K562 (cell line): ENCODE data around the gene CAMK2B. TPM values are rescaled to one million over a fixed set of nuclear protein-coding genes. Genes with fewer than 3 reads are reported as not detected.

Experiments used
- ATAC-seq: fragments of 200-7000 bp; cut with Tn5 transposase; 3 replicates; pipeline ENCODE4 v1.9.1; 2020; ENCODE audit warnings: moderate library complexity
- BruUV-seq: library from RNA; stranded (reverse); fragments of 400-500 nt; replicated peaks from 2 replicates; lab custom pipeline; 2021; lab: Mats Ljungman, UMichigan
- CTCF ChIA-PET: fragments of 300-600 bp; formaldehyde crosslinking; extraction: SDS; loops from one replicate; lab custom pipeline; 2021; ENCODE audit warnings: low intra/inter-chr PET ratio; lab: Yijun Ruan, JAX
- POLR2A ChIA-PET: fragments of 300-600, 350-650 bp; sonication (Branson Sonifier 250); formaldehyde crosslinking; extraction: SDS; loops from one replicate; lab custom pipeline; 2021; ENCODE audit warnings: antibody characterized with exemption, inconsistent platforms; lab: Yijun Ruan, JAX
- DNase-seq, 4 experiments: peaks; one replicate each; pipeline versions ENCODE4 v3.0.0 to v3.0.0-alpha.2; 2011 to 2018; ENCODE audit warnings: low spot score in 3 of 4, mixed read lengths in 3 of 4; ENCODE audit errors: extremely low read depth in 1 of 4
- FAIRE-seq: peaks from 2 replicates; lab custom pipeline; 2011; peaks lifted over from hg19 to GRCh38; lab: Jason Lieb, UNC
- H2AFZ ChIP-seq: 2 replicates; pipeline ENCODE4 v1.6.0; 2011; ENCODE audit warnings: low read depth, low read length, control low read depth, inconsistent platforms
- H3K27ac ChIP-seq: fragments of 200-600 bp; 3 replicates; pipeline ENCODE4 v1.8.0; 2011; ENCODE audit warnings: low read depth, mild to moderate bottlenecking, control low read depth, inconsistent platforms, low read length, moderate library complexity, mixed read lengths; ENCODE audit errors: extremely low read depth
- H3K27me3 ChIP-seq, 2 experiments: fragments of 300-600 bp in 1 of 2; 2 replicates in 1 of 2; 3 replicates in 1 of 2; pipeline versions ENCODE4 v1.6.0 to v1.8.0; 2011; ENCODE audit warnings: inconsistent platforms in 2 of 2, low read length in 2 of 2, mild to moderate bottlenecking in 1 of 2, mixed read lengths in 1 of 2, moderate library complexity in 1 of 2; ENCODE audit not compliant: control insufficient read depth in 2 of 2, insufficient read depth in 2 of 2
- H3K36me3 ChIP-seq: fragments of 300-600 bp; 3 replicates; pipeline ENCODE4 v1.8.0; 2011; ENCODE audit warnings: mild to moderate bottlenecking, low read length, inconsistent platforms; ENCODE audit not compliant: control insufficient read depth, insufficient read depth
- H3K4me1 ChIP-seq, 2 experiments: fragments of 200-600 bp in 1 of 2; replicated peaks in 1 of 2; 2 replicates in 1 of 2; 3 replicates in 1 of 2; pipeline versions ENCODE4 v1.5.1 to v1.8.0; 2011; ENCODE audit warnings: inconsistent platforms in 2 of 2, low read length in 2 of 2, mild to moderate bottlenecking in 1 of 2, mixed read lengths in 1 of 2, moderate library complexity in 1 of 2; ENCODE audit not compliant: control insufficient read depth in 2 of 2, insufficient read depth in 2 of 2
- H3K4me2 ChIP-seq: 2 replicates; pipeline ENCODE4 v1.6.1; 2011; ENCODE audit warnings: low read length, control low read depth, inconsistent platforms, mixed read lengths; ENCODE audit not compliant: insufficient read depth
- H3K4me3 ChIP-seq: fragments of 200-600 bp; sonication (generic), shearing (Covaris generic); 2 replicates; pipeline ENCODE4 v1.5.1; 2016; ENCODE audit warnings: control low read depth, inconsistent platforms
- H3K79me2 ChIP-seq: fragments of 200-600 bp; 3 replicates; pipeline ENCODE4 v1.8.0; 2011; ENCODE audit warnings: low read length, inconsistent platforms; ENCODE audit not compliant: control insufficient read depth, insufficient read depth
- H3K9ac ChIP-seq, 2 experiments: 2 replicates each; pipeline versions ENCODE4 v1.6.0 to v1.6.1; 2011; ENCODE audit warnings: low read depth in 2 of 2, low read length in 2 of 2, control low read depth in 1 of 2, inconsistent platforms in 1 of 2, mild to moderate bottlenecking in 1 of 2, mixed read lengths in 1 of 2; ENCODE audit not compliant: insufficient read depth in 1 of 2
- H3K9me1 ChIP-seq: one replicate; pipeline ENCODE4 v1.6.0; 2011; ENCODE audit warnings: inconsistent platforms, mild to moderate bottlenecking, low read length, moderate library complexity; ENCODE audit not compliant: control insufficient read depth, insufficient read depth
- H3K9me3 ChIP-seq: replicated peaks from 2 replicates; pipeline ENCODE4 v1.5.1; 2011; ENCODE audit warnings: low read depth, low read length, inconsistent platforms; ENCODE audit not compliant: control insufficient read depth, insufficient read depth
- H4K20me1 ChIP-seq: replicated peaks from 2 replicates; pipeline ENCODE4 v1.6.1; 2011; ENCODE audit warnings: low read length, inconsistent platforms, mixed read lengths; ENCODE audit not compliant: control insufficient read depth, insufficient read depth
- KLF6 ChIP-seq: fragments of 250-450 bp; sonication (Bioruptor Pico); IDR thresholded peaks from 2 replicates; pipeline ENCODE4 v1.4.0; 2020; ENCODE audit warnings: mild to moderate bottlenecking, moderate library complexity, borderline replicate concordance
- REST ChIP-seq, 2 experiments: fragments of 450-650 bp; formaldehyde crosslinking in 1 of 2; IDR thresholded peaks; 2 replicates each; pipeline versions ENCODE4 v1.4.0 to v1.6.1; 2014 to 2020; ENCODE audit warnings: mild to moderate bottlenecking in 2 of 2, borderline replicate concordance in 1 of 2, low read depth in 1 of 2
- TGIF2 ChIP-seq: sonication (generic); formaldehyde crosslinking; IDR thresholded peaks from 2 replicates; pipeline ENCODE4 v1.8.1; 2022; ENCODE audit warnings: mild to moderate bottlenecking, missing genetic modification reagents, moderate library complexity
- UBTF ChIP-seq, 2 experiments: IDR thresholded peaks; 2 replicates each; pipeline ENCODE4 v1.6.1; 2012; ENCODE audit warnings: improper control_type of control experiment in 2 of 2, low read depth in 2 of 2, low read length in 2 of 2, borderline replicate concordance in 1 of 2
- WGBS: fragments of 100-300 bp; shearing (Covaris generic); methylation state at CpG from one replicate; pipeline ENCODE4 v1.1.6; 2016; ENCODE audit warnings: low coverage, mixed read lengths; ENCODE audit not compliant: insufficient coverage; ENCODE audit errors: missing lambda C conversion rate; 5-methylcytosine and 5-hydroxymethylcytosine counted together
- in situ Hi-C: fragments of 300-500 bp; cut with MboI; formaldehyde crosslinking; loops from 4 replicates; pipeline ENCODE4 v1.15.0; 2018; ENCODE audit warnings: inconsistent platforms, mixed read lengths
- intact Hi-C: fragments of 100-400 bp; cut with micrococcal nuclease; formaldehyde crosslinking; loops from 2 replicates; pipeline ENCODE4 v1.14.2; 2022
- polyA plus RNA-seq, 8 experiments: library from polyadenylated mRNA; depleted of rRNA in 4 of 8; stranded (reverse) in 5 of 8; unstranded in 3 of 8; fragments of >200 nt; fragmentation: Nextera tagmentation in 2 of 8; fragmentation: Illumina TruSeq in 1 of 8; extraction: Ambion mirVana in 2 of 8; extraction: Trizol in 1 of 8; gene quantifications; 2 replicates each; pipeline versions ENCODE4 v1.2.1 to v1.2.3, GENCODE V29; 2011 to 2014; ENCODE audit warnings: inconsistent platforms in 1 of 8, missing spikeins in 1 of 8
- total RNA-seq, 7 experiments: library from RNA; depleted of rRNA in 6 of 7; stranded (reverse); fragments of >200 nt in 6 of 7; fragmentation: Illumina TruSeq in 2 of 7; extraction: Trizol in 2 of 7; gene quantifications; 2 replicates each; pipeline versions ENCODE4 v1.2.1 to v1.2.3, GENCODE V29; 2011 to 2021; ENCODE audit warnings: low replicate concordance in 1 of 7

CAMK2B gene
- total and polyA plus RNA-seq, 9 of the 15 experiments (the other 6 are each of a cell fraction or from before 2014, with no cell fraction given) = 0.04 to 0.09 (median 0.05) TPM; not detected in 4

DNA sequence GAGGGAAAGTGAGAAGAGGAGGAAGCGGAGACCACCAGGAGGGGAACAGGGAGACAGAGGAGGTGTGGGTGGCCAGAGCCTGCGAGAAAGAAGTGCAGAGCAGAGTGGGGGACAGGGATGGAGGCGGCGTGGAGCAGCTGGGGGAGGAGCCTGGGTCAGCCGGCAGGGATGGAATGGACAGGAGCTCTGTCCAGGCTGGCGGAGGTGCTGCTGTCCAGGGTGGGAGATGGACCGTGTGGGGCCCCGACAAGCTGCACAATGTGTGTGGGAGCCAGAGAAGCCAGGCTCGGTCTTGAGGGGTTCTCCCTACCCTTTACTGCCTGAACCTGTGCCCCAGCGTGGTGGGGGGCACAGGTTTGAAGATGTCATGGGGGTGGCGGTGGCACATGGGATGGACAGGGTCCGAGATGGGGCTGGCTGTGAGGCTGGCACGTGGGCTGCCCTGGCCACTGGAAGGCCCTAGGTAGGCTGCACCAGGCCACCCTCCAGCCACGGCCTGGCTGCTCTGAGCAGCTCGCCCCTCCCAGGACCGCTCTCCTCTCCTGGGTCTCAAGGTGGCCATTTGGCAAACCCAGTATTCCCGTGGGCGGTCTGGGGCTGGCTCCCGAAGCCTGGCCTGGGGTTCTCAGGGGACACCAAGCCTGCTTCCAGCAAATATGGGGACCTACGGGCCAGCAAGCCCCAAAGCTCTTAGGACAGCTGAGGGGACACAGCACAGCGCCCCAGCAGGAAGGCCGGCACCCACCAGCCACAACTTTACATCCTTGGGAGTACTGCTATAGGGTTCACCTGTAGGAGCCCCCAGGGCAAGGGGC, 92.3 kb downstream of the CAMK2B start:
- peaks cover 28 to 96% of the 10 kb centered on the region in 2 experiments; a peak in 4 of 5 replicates for H3K27me3 ChIP-seq
- FAIRE-seq = no peak
- no peak overlapping the region for H3K4me3 ChIP-seq
- peak; percentile 15; the same call in 2 of the 3 replicates for ATAC-seq
- H3K36me3 ChIP-seq = no peaks in the 10 kb centered on the region
- no peaks in the 10 kb centered on the region for H3K9me3 ChIP-seq
- ChIA-PET CTCF (no interaction called here), POLR2A (interaction anchor here (0.6 kb wide), 1 partner anchor 9 kb away, joined by 3 read pairs; no protein-coding TSS in a partner anchor)
- H3K4me1 ChIP-seq = peaks cover 0 to 51% of the 10 kb centered on the region in 2 experiments; a peak in 2 of 5 replicates
- BruUV-seq = no TSS peak
- 1% methylated on average over 22 of the region's 22 CpGs for WGBS
- no peaks in the 10 kb centered on the region for H3K79me2 ChIP-seq
- no peak for DNase-seq
- in situ Hi-C loops = no loop called here
- H3K9ac ChIP-seq = peak overlapping the region in 1 of 2 experiments; percentile 58; a peak in 1 of 4 replicates
- peaks cover 9% of the 10 kb centered on the region; the same call in 1 of the 2 replicates for H4K20me1 ChIP-seq
- no peak overlapping the region for H3K27ac ChIP-seq
- H2AFZ ChIP-seq = no peak overlapping the region
- no peaks in the 10 kb centered on the region for H3K9me1 ChIP-seq
- intact Hi-C loops = no loop called here
- no peak overlapping the region for H3K4me2 ChIP-seq
- TF ChIP-seq UBTF (IDR thresholded peaks at IDR 0.05; ENCODE audit: borderline replicate concordance in 1 of 2, low read depth in 2 of 2, low read length in 2 of 2) (peak in 1 of 2 experiments; percentile 86; a peak in 2 of 4 replicates), REST (IDR thresholded peaks at IDR 0.05; ENCODE audit: borderline replicate concordance) (peak; percentile 52; the same call in 1 of the 2 replicates), REST (CRISPR knock-in tag; IDR thresholded peaks at IDR 0.05; ENCODE audit: low read depth) (no peak), TGIF2 (CRISPR knock-in tag) (no peak), KLF6 (CRISPR knock-in tag) (no peak)
